SKM-1 treated with dmso at 0.1 percent for 144 hours (cell line): ENCODE results near the gene MRPL55.

Source experiments
- DNase-seq: peaks from one replicate; lab custom pipeline; 2025; ENCODE audit not compliant: unreplicated experiment; lab: John Stamatoyannopoulos, UW

The MRPL55 gene

GRCh38 chr1:228073061-228073856 lies 35.8 kb downstream of the MRPL55 start:
- DNase-seq = no peak

- DNase-seq = no peak
These were observed 36.4 kb downstream of the MRPL55 start for GRCh38 chr1:228072658-228073043.

DNA sequence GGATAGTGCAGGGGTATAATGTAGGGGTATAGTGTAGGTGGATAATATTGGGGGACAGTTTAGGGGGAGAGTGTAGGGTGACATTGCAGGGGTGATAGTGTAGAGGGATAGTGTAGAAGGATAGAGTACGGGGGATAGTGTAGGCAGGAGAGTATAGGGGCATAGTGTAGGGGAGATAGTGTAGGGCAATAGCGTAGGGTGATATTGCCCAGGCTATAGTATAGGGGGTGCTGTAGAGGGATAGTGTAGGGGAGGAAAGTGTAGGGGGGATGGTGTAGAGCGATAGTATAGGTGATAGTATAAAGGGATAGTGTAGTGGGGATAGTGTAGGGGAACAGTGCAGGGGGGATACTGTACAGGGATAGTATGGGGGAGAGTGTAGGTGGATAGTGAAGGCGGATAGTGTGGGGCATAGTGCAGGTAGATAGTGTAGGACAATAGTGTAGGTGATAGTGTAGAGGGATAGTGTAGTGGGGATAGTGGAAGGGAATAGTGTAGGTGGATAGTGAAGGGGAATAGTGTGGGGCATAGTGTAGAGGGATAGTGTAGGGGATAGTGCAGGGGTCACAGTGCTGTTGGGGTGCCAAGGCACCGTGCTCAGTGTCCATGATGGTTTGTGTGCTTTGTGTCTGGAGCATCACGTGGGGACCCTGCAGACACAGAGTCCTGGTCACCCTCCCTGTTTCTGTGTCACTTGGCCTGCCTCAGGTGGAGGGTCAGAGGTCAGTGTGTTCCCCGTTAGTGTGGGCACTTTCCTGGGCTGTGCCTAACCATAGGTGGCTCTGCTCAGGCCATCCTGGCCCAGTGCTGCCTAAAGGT lies 37.1 kb downstream of the MRPL55 start:
- DNase-seq = no peak

GRCh38 chr1:228070851-228071250 lies 38.2 kb downstream of the MRPL55 start:
- no peak for DNase-seq

DNA sequence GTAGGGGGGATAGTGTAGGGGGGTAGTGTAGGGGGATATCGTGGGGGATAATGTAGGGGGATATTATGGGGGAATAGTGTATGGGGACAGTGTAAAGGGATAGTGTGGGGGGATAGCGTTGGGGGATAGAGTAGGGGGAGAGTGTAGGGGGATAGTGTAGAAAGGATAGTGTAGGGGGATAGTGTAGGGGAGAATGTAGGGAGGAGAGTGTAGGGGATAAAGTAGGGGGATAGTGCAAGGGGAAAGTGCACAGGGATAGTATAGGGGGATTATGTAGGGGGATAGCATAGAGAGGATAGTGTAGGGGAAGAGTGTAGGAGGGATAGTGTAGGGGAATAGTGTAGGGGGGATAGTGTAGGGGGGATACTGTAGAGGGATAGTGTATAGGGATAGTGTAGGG lies 38.9 kb downstream of the MRPL55 start:
- no peak for DNase-seq

DNA sequence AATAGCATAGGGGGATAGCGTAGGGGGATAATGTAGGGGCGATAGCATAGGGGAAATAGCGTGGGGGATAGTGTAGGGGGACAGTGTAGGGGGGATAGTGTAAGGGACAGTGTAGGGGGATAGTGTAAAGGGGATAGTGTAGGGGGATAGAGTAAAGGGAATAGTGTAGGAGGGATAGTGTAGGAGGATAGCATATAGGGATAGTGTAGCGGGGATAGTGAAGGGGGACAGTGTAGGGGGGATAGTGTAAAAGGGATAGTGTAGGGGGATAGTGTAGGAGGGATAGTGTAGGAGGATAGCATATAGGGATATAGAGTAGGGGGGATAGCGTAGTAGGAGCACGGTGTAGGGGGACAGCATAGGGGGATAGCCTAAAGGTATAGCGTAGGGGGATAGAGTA lies 40.7 kb downstream of the MRPL55 start:
- no peak for DNase-seq

DNA sequence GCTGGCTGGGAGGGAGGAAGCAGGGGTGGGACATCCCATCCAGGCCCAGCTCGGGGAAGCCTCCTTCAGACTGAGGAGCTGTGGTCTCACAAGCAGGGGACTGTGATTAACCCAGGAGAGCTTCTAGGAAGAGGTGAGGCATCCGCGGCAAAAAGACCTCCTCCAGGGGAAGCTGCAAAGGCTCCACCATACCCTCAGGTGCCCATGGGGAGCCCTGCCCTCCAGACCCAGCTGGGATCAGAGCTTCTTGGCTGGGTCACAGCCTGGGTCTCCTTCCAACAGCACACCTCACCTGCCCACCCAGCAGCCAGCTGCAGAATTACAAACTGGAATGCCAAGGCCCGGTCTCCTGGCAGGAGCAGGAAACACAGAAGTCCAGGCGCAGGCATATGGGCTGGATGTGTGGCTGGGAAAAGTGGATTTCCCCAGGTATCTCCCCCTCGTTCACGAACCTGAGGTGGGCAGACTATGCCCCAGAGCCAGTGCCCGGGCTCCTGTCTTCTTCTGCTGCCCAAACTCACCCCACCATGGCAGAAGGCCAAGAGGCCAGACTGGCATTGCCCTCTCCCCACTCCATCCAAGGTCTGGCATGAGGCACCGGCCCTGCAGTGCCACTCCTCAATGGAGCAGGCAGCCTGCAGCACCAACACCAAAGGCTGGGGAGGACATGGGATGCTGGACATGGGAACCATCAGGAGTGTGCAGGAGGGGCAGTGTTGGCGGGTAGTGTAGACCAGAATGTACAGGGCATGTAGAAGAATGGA lies 42.0 kb downstream of the MRPL55 start:
- no peak for DNase-seq

DNA sequence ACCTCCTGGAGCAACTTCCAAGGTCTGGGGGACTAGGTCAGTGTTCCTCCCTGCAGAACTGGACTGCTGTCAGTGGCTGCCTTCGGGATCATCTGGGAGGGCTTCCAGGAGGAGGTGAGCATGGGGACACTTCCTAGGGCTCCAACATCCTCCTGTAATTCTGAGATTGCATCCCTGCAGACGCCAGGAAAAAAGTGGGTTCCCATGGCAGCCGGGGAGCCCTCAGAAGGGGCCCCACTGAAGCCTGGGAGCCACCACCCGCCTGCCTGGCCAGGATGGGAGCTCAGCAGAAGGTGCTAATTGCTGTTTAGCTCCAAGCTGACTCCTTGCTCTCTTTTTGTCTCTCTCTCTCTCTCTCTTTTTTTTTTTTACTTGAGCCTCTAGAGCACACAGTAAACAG lies 42.7 kb downstream of the MRPL55 start:
- DNase-seq = no peak

GRCh38 chr1:228065543-228066347 lies 43.4 kb downstream of the MRPL55 start:
- no peak for DNase-seq

DNA sequence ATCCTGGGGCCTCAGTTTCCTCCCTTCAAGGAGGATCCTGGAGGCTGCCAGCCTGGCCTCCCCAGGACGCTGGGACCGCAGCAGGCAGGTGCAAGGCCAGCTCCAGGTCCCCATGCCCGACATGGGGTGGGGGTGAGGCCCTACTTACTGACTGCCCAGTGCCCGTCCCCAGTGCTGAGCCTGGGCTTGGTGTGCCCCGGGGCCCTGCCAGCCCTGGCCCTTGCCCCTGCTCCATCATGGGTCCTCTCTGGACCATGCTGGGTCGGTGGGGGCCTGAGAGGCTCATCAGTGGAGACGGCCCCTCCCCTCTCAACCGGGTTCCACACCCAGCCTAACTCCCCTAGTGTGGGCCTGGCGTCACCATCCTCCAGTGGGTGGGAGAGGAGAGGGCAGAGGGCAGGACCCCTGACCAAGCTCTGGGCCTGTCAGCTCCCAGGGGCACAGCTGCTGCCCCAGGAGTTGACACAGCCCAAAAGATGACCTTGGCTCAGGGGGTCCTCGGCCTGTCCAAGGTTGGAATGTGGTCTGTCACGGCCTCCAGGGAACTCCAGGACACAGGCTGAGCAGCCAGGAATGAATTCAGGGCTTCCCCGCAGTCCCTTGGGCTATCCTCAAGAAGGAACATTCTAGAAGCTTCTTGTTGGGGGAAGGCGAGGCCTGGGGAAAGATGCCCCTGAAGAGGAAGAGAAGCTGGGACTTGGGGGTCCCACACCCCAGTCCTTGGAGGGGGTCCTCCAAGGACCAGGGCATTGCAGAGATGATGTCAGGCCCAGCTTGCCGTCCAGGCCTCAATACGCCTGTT lies 44.2 kb downstream of the MRPL55 start:
- no peak for DNase-seq

- DNase-seq = no peak
These were observed 44.8 kb downstream of the MRPL55 start for GRCh38 chr1:228064296-228064695.

DNA sequence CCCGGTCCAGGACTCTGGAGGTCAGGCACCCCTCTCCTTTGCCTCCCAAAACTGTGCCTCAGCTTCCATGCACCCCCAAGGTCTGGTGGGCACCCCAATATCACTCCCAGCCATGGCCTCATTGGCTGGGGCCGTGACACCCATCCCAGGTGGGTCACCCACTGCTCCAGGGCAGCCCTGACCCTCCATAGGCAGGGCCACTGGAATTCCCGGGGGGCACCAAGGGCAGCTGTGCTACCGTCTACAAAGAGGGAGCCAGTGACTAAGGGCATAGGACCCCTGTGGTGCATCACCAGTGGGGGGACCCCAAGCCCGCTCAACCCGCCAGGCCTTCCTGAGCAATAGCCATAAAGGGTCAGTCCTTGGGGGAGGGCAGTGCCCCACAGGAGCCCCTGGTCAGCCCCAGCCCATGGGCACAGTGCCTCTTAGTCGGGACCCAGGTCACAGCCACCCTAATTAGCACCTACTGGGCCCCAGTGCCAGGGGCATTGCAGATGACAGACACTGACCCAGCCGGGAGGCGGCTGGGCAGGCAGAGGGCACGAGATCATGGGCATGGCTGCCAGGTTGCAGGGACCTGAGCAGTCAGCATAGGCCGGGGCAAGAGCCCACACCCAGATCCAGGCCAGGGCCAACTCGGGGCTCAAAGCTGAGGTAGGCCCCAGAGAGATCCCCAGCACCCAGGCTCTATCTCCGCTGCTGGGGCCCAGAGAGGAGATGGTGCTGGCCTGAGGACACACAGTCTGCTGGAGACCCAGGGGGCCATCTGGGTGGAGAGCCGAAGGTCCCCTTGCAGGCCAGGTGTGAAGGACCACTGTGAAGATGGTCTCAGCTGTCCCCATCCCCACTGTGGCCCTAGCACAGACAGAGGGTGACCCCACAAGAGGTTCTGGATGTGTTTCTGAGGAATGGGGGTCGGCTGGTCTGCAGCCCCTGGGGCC lies 45.6 kb downstream of the MRPL55 start:
- no peak for DNase-seq

- DNase-seq = no peak
These were observed 46.3 kb downstream of the MRPL55 start for GRCh38 chr1:228062812-228063211.

GRCh38 chr1:228062085-228062791 lies 46.9 kb downstream of the MRPL55 start:
- DNase-seq = no peak

DNA sequence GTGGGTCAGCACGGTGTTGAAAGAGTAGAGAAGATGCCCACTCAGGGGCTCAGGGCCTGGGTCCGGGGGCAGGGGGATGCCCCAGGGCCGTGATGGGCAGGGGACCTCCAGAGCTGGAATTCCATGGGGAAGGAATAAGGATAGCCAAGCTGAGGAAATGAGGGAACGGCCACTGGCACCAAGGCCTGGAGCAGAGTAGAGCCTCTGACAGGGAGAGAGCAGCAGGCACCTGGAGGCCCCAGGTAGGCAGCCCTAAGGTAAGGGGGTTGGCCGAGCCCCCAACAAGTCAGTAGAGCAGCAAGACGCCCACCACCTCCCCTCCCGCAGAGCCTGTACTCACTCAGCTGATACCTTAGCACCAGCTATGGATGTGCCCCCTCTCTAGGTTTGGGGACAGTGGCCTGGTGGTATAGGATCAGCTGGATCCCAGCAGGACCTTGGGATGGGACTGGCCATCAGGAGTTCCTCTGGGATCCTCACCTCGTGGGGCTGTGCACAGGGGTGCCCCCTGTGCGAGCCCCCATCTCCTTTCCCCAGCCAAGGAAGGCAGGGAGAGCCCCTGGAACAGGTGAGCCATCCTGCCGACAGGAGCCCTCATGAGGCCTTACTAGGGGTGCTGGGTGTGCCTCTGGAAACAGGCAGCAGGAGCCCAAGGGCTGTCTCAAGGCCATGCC lies 47.6 kb downstream of the MRPL55 start:
- DNase-seq = no peak

DNA sequence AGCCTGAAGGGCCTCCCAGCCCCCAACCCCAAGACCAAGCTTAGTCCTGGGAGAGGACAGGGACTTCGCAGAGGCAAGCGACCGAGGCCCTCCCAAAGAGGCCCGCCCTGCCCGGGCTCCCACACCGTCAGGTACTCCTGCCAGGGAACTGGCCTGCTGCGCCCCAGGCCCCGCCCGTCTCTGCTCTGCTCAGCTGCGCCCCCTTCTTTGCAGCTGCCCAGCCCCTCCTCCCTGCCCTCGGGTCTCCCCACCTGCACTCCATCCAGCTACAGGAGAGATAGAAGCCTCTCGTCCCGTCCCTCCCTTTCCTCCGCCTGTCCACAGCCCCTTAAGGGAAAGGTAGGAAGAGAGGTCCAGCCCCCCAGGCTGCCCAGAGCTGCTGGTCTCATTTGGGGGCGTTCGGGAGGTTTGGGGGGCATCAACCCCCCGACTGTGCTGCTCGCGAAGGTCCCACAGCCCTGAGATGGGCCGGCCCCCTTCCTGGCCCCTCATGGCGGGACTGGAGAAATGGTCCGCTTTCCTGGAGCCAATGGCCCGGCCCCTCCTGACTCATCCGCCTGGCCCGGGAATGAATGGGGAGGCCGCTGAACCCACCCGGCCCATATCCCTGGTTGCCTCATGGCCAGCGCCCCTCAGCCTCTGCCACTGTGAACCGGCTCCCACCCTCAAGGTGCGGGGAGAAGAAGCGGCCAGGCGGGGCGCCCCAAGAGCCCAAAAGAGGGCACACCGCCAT lies 48.5 kb downstream of the MRPL55 start:
- no peak for DNase-seq
